Measurements from ENCODE around the gene CTTNBP2NL.
A peak's percentile ranks its signal among the peaks of the same experiment; 100 is the strongest.

CTTNBP2NL gene

GRCh38 chr1:112383759-112384370 is 12.1 kb upstream of the CTTNBP2NL start:
- no peak for TF ChIP-seq CTCF (IDR thresholded peaks at IDR 0.05; ENCODE audit: unreplicated experiment in 3 of 3)
- no peak overlapping the region for H3K27ac Mint-ChIP-seq
- no peaks in the 10 kb centered on the region for H3K36me3 Mint-ChIP-seq (ENCODE audit: low read depth)
- no peaks in the 10 kb centered on the region for H3K9me3 Mint-ChIP-seq
- H3K4me3 Mint-ChIP-seq = no peak overlapping the region
- H3K27me3 Mint-ChIP-seq (ENCODE audit: low read depth) = peaks cover 16% of the 10 kb centered on the region
- no peaks in the 10 kb centered on the region for H3K4me1 Mint-ChIP-seq

DNA sequence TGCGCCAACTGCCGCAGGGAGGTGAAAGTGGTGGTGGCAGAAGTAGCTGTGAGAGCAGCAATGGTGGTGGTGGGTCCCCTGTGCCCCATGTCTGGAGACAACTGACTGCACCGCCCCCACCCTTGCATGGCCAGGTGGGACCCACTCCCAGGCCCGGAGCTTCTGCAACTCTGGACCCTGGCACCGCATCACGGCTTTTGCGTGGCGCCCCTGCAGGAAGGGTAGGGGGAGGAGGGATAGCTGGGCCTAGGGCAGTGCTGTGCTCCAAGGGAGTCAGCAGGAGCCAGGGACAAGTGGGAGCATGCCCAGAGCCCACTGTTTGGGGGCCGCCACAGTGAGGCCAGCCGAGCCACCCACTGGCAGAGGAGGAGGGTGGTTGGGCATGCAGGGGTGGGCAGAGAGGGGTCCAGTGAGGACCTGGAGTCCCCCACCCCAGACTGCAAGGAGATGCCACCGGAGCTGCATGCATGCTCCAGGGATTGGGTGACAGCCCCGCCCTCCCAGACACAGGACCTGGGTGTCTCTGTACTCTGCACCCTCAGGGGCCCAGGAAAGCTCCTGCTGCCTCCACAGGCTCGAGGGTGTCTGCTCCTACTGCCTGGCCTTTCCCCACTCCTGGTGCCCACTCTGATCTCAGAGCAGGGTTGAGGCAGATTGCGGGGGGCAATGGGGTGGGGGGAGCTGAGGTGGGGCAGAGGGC is 9.8 kb upstream of the CTTNBP2NL start:
- Mint-ChIP-seq H3K27me3 (ENCODE audit: low read depth) (peaks cover 10% of the 10 kb centered on the region), H3K36me3 (ENCODE audit: low read depth) (no peaks in the 10 kb centered on the region), H3K27ac (no peak overlapping the region), H3K4me3 (no peak overlapping the region), H3K9me3 (no peaks in the 10 kb centered on the region), H3K4me1 (peaks cover 6% of the 10 kb centered on the region)
- TF ChIP-seq CTCF (IDR thresholded peaks at IDR 0.05; ENCODE audit: unreplicated experiment in 3 of 3) = no peak

GRCh38 chr1:112386731-112387346 is 9.2 kb upstream of the CTTNBP2NL start:
- Mint-ChIP-seq H3K36me3 (ENCODE audit: low read depth) (no peaks in the 10 kb centered on the region), H3K27ac (peak overlapping the region in 1 of 3 experiments; percentile 12), H3K9me3 (no peaks in the 10 kb centered on the region), H3K27me3 (ENCODE audit: low read depth) (peaks cover 8% of the 10 kb centered on the region), H3K4me3 (no peak overlapping the region), H3K4me1 (peaks cover 9% of the 10 kb centered on the region)
- no peak for TF ChIP-seq CTCF (IDR thresholded peaks at IDR 0.05; ENCODE audit: unreplicated experiment in 3 of 3)

DNA sequence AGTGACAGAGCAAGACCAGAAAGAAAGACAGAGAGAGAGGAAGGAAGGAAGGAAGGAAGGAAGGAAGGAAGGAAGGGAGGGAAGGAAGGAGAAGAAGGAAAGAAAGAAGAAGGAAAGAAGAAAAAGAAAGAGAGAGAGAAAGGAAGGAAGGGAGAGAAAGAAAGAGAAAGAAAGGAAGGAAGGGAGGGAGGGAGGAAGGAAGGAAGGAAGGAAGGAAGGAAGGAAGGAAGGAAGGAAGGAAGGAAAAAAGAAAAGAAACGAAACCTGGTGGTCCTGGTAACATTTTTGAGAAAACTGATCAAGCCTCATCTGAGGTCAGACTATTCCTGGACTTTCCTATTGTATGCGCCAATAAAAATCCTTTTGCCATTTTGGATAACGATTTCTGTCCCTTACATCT is 8.2 kb upstream of the CTTNBP2NL start:
- Mint-ChIP-seq H3K36me3 (ENCODE audit: low read depth) (no peaks in the 10 kb centered on the region), H3K27ac (no peak overlapping the region), H3K4me3 (no peak overlapping the region), H3K4me1 (peaks cover 9% of the 10 kb centered on the region), H3K27me3 (ENCODE audit: low read depth) (peaks cover 8% of the 10 kb centered on the region), H3K9me3 (no peaks in the 10 kb centered on the region)
- TF ChIP-seq CTCF (IDR thresholded peaks at IDR 0.05; ENCODE audit: unreplicated experiment in 3 of 3) = no peak

GRCh38 chr1:112388436-112388835 is 7.6 kb upstream of the CTTNBP2NL start:
- Mint-ChIP-seq H3K9me3 (no peaks in the 10 kb centered on the region), H3K27me3 (ENCODE audit: low read depth) (peaks cover 8% of the 10 kb centered on the region), H3K4me1 (peaks cover 10% of the 10 kb centered on the region), H3K4me3 (no peak overlapping the region), H3K27ac (no peak overlapping the region), H3K36me3 (ENCODE audit: low read depth) (no peaks in the 10 kb centered on the region)
- no peak for TF ChIP-seq CTCF (IDR thresholded peaks at IDR 0.05; ENCODE audit: unreplicated experiment in 3 of 3)

All from nephron (organoid).